Right atrium auricular region (tissue), 2 donors: Measurements from ENCODE around the gene HOXA10. TPM values are rescaled to one million over a fixed set of nuclear protein-coding genes. Genes with fewer than 3 reads are reported as not detected.

ENCODE experiments used
- DNase-seq: peaks from one replicate; pipeline ENCODE4 v3.0.0-alpha.2; 2019; ENCODE audit warnings: low spot score
- H3K27ac ChIP-seq, 2 donors: fragments of 200-600 bp; sonication (generic); 1 replicate in 1 of 2; 2 replicates in 1 of 2; pipeline ENCODE4 v1.5.1; 2016 to 2019
- H3K27me3 ChIP-seq, 2 donors: fragments of 200-600 bp; sonication (generic); one replicate each; pipeline versions ENCODE4 v1.5.1 to v1.6.0; 2017 to 2019
- H3K36me3 ChIP-seq: fragments of 200-600 bp; sonication (generic); one replicate; pipeline ENCODE4 v1.5.1; 2016
- H3K4me1 ChIP-seq, 2 donors: fragments of 200-600 bp; sonication (generic); one replicate each; pipeline versions ENCODE4 v1.5.1 to v1.6.0; 2017 to 2019
- H3K4me3 ChIP-seq, 2 donors: fragments of 200-600 bp; sonication (generic); 1 replicate in 1 of 2; 2 replicates in 1 of 2; pipeline ENCODE4 v1.5.1; 2017 to 2019; ENCODE audit warnings: mild to moderate bottlenecking in 1 of 2, moderate library complexity in 1 of 2
- H3K9me3 ChIP-seq, 2 donors: fragments of 200-600 bp; sonication (generic); one replicate each; pipeline ENCODE4 v1.5.1; 2019
- CTCF ChIP-seq, 2 donors: fragments of 200-600 bp; sonication (generic); IDR thresholded peaks; one replicate each; pipeline ENCODE4 v1.5.1; 2019; ENCODE audit warnings: antibody characterized with exemption in 2 of 2
- total RNA-seq, 2 donors: library from RNA; depleted of rRNA; stranded (reverse); fragments of >200 nt; gene quantifications; one replicate each; pipeline ENCODE4 v1.1.0, GENCODE V29; 2016

HOXA10 gene
- total RNA-seq, 2 donors from 2014 or later, result not detected

DNA sequence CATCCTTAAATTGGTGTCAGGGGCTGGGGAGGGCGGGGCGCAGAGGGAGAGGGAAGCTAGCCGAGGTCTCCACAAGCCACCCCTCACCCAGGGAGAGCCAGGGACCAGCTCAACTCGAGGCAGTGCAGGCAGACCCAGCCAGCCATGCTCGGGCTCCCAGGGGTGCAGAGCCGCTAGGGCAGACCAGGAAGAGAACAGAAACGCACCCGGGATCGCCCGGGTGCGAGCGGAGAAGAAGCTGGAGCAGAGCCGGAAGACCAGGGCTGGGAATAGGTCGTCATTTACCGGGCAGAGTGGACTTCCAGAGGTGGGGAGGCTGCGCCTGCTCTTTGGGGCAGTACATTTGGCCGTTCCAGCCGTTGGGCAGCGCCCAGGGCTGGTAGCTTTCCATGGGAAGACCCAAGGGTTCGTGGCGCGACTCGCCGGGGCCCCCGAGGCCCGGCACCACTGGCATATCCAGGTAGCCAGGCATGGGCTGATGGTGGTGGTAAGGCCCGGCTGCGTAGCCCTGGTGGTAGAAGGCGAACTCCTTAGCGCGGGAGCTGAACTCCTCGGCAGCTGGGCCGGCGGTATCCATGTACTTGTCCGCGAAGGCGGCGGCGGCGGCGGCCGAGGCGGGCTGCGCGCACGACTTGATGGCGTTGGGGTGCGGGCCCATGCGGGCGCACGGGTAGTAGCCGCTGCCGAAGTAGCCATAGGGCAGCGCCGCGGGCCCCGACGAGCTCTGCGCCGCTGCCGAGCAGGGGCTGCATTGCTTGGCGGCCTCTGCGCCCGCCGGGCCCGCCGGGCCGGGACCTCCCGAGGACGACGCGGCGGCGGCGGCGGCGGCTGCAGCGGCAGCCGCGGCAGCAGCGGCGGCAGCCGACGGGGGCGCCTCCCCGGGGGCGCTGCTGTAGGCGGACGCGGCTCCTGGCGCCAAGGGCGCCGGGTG is 25.0 kb upstream of the HOXA10 start:
- peaks cover 0 to 22% of the 10 kb centered on the region in 2 donors for H3K4me1 ChIP-seq
- DNase-seq, result no peak
- H3K27me3 ChIP-seq, result peaks cover 76 to 77% of the 10 kb centered on the region in 2 donors
- H3K36me3 ChIP-seq, result no peaks in the 10 kb centered on the region
- H3K4me3 ChIP-seq, result peak overlapping the region in 1 of 2 donors; percentile 18
- no peaks in the 10 kb centered on the region for H3K9me3 ChIP-seq
- no peak overlapping the region for H3K27ac ChIP-seq
- no peak for TF ChIP-seq CTCF (IDR thresholded peaks at IDR 0.05)

DNA sequence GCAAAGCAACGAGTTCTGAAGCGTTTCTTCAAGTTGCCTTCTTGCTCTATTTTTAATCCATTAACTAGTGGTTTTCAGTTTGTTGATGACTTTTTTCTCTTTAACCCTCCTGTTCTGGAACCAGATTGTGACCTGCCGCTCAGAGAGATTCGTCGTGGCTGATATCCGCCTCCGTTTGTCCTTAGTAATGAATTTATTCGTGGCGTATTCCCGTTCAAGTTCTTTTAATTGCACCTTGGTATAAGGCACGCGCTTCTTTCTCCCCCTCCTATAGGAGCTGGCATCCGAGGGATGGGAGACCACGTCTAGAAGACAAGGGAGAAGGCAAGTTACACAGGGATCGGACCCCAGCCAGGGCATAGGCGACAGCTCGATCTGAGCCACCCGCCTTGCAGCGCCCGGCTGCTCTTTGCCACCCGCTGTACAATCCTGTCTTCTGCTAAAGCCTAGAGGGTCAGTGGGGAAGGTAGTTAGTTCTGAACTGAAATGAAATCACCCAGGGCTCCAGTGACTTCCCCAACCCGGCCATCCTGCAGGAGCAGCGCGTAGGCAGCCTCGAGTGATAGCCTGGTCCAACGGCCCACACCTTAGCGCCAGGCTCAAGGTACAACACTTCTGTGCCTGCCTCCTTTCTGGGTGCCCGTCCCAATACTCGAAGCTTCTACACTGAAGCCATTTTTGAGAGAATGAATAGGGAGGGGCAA is 24.2 kb upstream of the HOXA10 start:
- Histone ChIP-seq H3K36me3 (no peaks in the 10 kb centered on the region), H3K27ac (no peak overlapping the region), H3K27me3 (peaks cover 76 to 77% of the 10 kb centered on the region in 2 donors), H3K4me3 (no peak overlapping the region), H3K9me3 (no peaks in the 10 kb centered on the region), H3K4me1 (peaks cover 0 to 25% of the 10 kb centered on the region in 2 donors)
- DNase-seq, result no peak
- no peak for TF ChIP-seq CTCF (IDR thresholded peaks at IDR 0.05)

GRCh38 chr7:27197137-27198042 is 23.3 kb upstream of the HOXA10 start:
- Histone ChIP-seq H3K36me3 (no peaks in the 10 kb centered on the region), H3K4me1 (peaks cover 0 to 34% of the 10 kb centered on the region in 2 donors), H3K27ac (no peak overlapping the region), H3K4me3 (no peak overlapping the region), H3K9me3 (no peaks in the 10 kb centered on the region), H3K27me3 (peaks cover 75 to 79% of the 10 kb centered on the region in 2 donors)
- TF ChIP-seq CTCF (IDR thresholded peaks at IDR 0.05), result no peak
- no peak for DNase-seq

GRCh38 chr7:27196287-27196767 is 22.2 kb upstream of the HOXA10 start:
- Histone ChIP-seq H3K4me3 (no peak overlapping the region), H3K4me1 (peaks cover 0 to 40% of the 10 kb centered on the region in 2 donors), H3K27ac (no peak overlapping the region), H3K27me3 (peaks cover 73 to 79% of the 10 kb centered on the region in 2 donors), H3K9me3 (no peaks in the 10 kb centered on the region), H3K36me3 (no peaks in the 10 kb centered on the region)
- peak; percentile 74 to 78 for TF ChIP-seq CTCF (IDR thresholded peaks at IDR 0.05)
- peak; percentile 91 for DNase-seq

DNA sequence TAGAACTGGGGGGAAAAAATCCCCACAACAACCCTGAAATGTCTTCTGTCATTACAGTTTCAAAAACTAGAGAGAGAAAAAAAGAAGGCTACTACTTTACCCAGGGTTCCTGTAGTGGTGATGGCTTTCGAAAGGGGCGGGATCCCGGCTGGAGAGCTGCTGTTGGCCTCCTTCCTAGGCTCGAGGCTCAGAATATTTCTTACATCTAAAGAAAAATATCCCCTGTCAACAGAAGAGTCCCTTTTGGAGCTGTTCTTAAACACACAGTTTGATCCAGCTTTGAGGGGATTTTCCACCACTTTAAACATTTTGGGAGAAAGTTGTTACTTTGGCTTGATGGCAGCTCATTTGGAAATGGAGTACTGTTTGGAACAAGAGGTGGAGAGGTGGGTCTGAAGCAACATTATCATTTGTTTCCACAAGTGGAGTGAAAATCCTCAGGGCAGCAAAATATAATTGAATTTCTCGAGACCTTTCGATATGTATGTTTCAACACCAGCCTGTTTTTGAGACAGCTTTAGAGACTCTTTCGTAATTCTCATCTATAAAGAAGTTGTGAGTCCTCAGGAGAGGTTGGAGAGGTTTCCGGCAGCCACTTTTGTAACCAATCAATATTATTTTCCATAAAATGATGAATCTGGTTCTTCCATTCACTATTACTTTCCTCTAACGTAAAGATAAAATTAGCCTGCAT is 20.7 kb upstream of the HOXA10 start:
- TF ChIP-seq CTCF (IDR thresholded peaks at IDR 0.05), result no peak
- H3K4me1 ChIP-seq, result peaks cover 0 to 28% of the 10 kb centered on the region in 2 donors
- H3K36me3 ChIP-seq, result no peaks in the 10 kb centered on the region
- no peak overlapping the region for H3K4me3 ChIP-seq
- no peak overlapping the region for H3K27ac ChIP-seq
- no peaks in the 10 kb centered on the region for H3K9me3 ChIP-seq
- no peak for DNase-seq
- H3K27me3 ChIP-seq, result peaks cover 73 to 85% of the 10 kb centered on the region in 2 donors
